MM.1S (cell line): ENCODE measurements around the gene SPAM1.

Source experiments
- DNase-seq: peaks from one replicate; pipeline ENCODE4 v3.0.0-alpha.2; 2015
- H2AFZ ChIP-seq: fragments of 300-600 bp; sonication (generic); 2 replicates; pipeline ENCODE4 v1.6.0; 2016; ENCODE audit warnings: antibody characterized with exemption, low read length
- H3F3A ChIP-seq: fragments of 300-600 bp; sonication (generic); 2 replicates; pipeline ENCODE4 v1.6.1; 2016; ENCODE audit warnings: mild to moderate bottlenecking, antibody characterized with exemption, low read length, moderate library complexity, mixed read lengths; ENCODE audit not compliant: insufficient read depth
- H3K27ac ChIP-seq: fragments of 300-600 bp; sonication (generic); 2 replicates; pipeline ENCODE4 v1.5.1; 2016; ENCODE audit warnings: mild to moderate bottlenecking, low read length
- H3K27me3 ChIP-seq: fragments of 300-600 bp; sonication (generic); replicated peaks from 2 replicates; pipeline ENCODE4 v1.6.0; 2016; ENCODE audit warnings: low read length; ENCODE audit not compliant: insufficient read depth
- H3K36me3 ChIP-seq: fragments of 300-600 bp; sonication (generic); replicated peaks from 2 replicates; pipeline ENCODE4 v1.6.1; 2016; ENCODE audit warnings: mild to moderate bottlenecking, low read length, mixed read lengths; ENCODE audit not compliant: insufficient read depth
- H3K4me1 ChIP-seq: fragments of 300-600 bp; sonication (generic); 2 replicates; pipeline ENCODE4 v1.6.1; 2016; ENCODE audit warnings: low read length, mixed read lengths
- H3K4me2 ChIP-seq: fragments of 300-600 bp; sonication (generic); 2 replicates; pipeline ENCODE4 v1.6.0; 2016; ENCODE audit warnings: low read depth, low read length
- H3K4me3 ChIP-seq: fragments of 300-600 bp; sonication (generic); 2 replicates; pipeline ENCODE4 v1.5.1; 2016; ENCODE audit warnings: low read length, mixed read lengths
- H3K79me2 ChIP-seq: fragments of 300-600 bp; sonication (generic); 2 replicates; pipeline ENCODE4 v1.6.1; 2016; ENCODE audit warnings: mixed run types, low read length, mixed read lengths
- H3K9ac ChIP-seq: fragments of 300-600 bp; sonication (generic); 2 replicates; pipeline ENCODE4 v1.6.1; 2016; ENCODE audit warnings: low read length, mixed read lengths
- H3K9me2 ChIP-seq: fragments of 300-600 bp; sonication (generic); replicated peaks from 2 replicates; pipeline ENCODE4 v1.6.1; 2016; ENCODE audit warnings: mild to moderate bottlenecking, low read length, mixed read lengths; ENCODE audit not compliant: insufficient read depth
- H3K9me3 ChIP-seq: fragments of 300-600 bp; sonication (generic); replicated peaks from 2 replicates; pipeline ENCODE4 v1.6.1; 2016; ENCODE audit warnings: mild to moderate bottlenecking, low read length, mixed read lengths; ENCODE audit not compliant: insufficient read depth
- H4K20me1 ChIP-seq: fragments of 300-600 bp; sonication (generic); 2 replicates; pipeline ENCODE4 v1.6.1; 2016; ENCODE audit warnings: mild to moderate bottlenecking, low read length, moderate library complexity, mixed read lengths; ENCODE audit not compliant: insufficient read depth
- CTCF ChIP-seq: fragments of 300-600 bp; sonication (generic); IDR thresholded peaks from 2 replicates; pipeline ENCODE4 v1.5.1; 2016; ENCODE audit warnings: antibody characterized with exemption, low read length, mixed read lengths
- EZH2 ChIP-seq: fragments of 300-600 bp; sonication (generic); optimal IDR thresholded peaks from 2 replicates; pipeline ENCODE3; 2017; ENCODE audit warnings: low read depth, mild to moderate bottlenecking, antibody characterized with exemption, low read length, mixed read lengths
- EZH2phosphoT487 ChIP-seq: fragments of 300-600 bp; sonication (generic); IDR thresholded peaks from 2 replicates; pipeline ENCODE4 v1.6.1; 2018; ENCODE audit warnings: antibody characterized with exemption, low read length

The SPAM1 gene

GRCh38 chr7:123961771-123962170 is 36.7 kb downstream of the SPAM1 start:
- Histone ChIP-seq H3K4me2 (no peak overlapping the region), H3K4me1 (no peaks in the 10 kb centered on the region), H3K27me3 (no peaks in the 10 kb centered on the region), H4K20me1 (no peaks in the 10 kb centered on the region), H3K9me2 (no peaks in the 10 kb centered on the region), H2AFZ (no peak overlapping the region), H3K9ac (no peak overlapping the region), H3K4me3 (no peak overlapping the region), H3K27ac (no peak overlapping the region), H3K79me2 (no peaks in the 10 kb centered on the region), H3F3A (no peaks in the 10 kb centered on the region), H3K36me3 (no peaks in the 10 kb centered on the region), H3K9me3 (no peaks in the 10 kb centered on the region)
- no peak for DNase-seq
- TF ChIP-seq EZH2 (no peak), EZH2phosphoT487 (no peak), CTCF (no peak)

- Histone ChIP-seq H3K27ac (no peak overlapping the region), H3K9me2 (no peaks in the 10 kb centered on the region), H2AFZ (no peak overlapping the region; the same call in 1 of the 2 replicates), H3K4me3 (no peak overlapping the region), H3F3A (peaks cover 11% of the 10 kb centered on the region), H3K27me3 (no peaks in the 10 kb centered on the region), H3K79me2 (no peaks in the 10 kb centered on the region), H3K9me3 (no peaks in the 10 kb centered on the region), H3K36me3 (no peaks in the 10 kb centered on the region), H3K4me1 (peaks cover 22% of the 10 kb centered on the region), H3K4me2 (no peak overlapping the region), H4K20me1 (no peaks in the 10 kb centered on the region), H3K9ac (no peak overlapping the region)
- DNase-seq, result peak; percentile 82
- TF ChIP-seq CTCF (peak; percentile 72), EZH2 (no peak), EZH2phosphoT487 (no peak)
Measured at GRCh38 chr7:123966936-123967335, 41.9 kb downstream of the SPAM1 start.

- TF ChIP-seq EZH2phosphoT487 (no peak), CTCF (no peak), EZH2 (no peak)
- peak overlapping the region; percentile 35 for H3K4me3 ChIP-seq
- peak overlapping the region; percentile 90 for H3K27ac ChIP-seq
- H3K4me2 ChIP-seq, result peak overlapping the region; percentile 68
- H2AFZ ChIP-seq, result peak overlapping the region; percentile 79
- H3K9ac ChIP-seq, result peak overlapping the region; percentile 5; the same call in 1 of the 2 replicates
- H3K9me3 ChIP-seq, result no peaks in the 10 kb centered on the region
- H3K9me2 ChIP-seq, result no peaks in the 10 kb centered on the region
- peaks cover 69% of the 10 kb centered on the region for H3K4me1 ChIP-seq
- no peaks in the 10 kb centered on the region for H3K36me3 ChIP-seq
- no peaks in the 10 kb centered on the region for H3K27me3 ChIP-seq
- peak; percentile 79 for DNase-seq
- H3F3A ChIP-seq, result peaks cover 55% of the 10 kb centered on the region
- H4K20me1 ChIP-seq, result no peaks in the 10 kb centered on the region
- H3K79me2 ChIP-seq, result no peaks in the 10 kb centered on the region
Measured at GRCh38 chr7:123972045-123972444, 47.0 kb downstream of the SPAM1 start.
